Measurements from ENCODE around the gene MACO1. TPM values are rescaled to one million over a fixed set of nuclear protein-coding genes. Genes with fewer than 3 reads are reported as not detected.
A peak's percentile ranks its signal among the peaks of the same experiment; 100 is the strongest.

Gene MACO1
- total and polyA plus RNA-seq, 2 of the 13 experiments (the other 11 are each of a cell fraction or from before 2014, with no cell fraction given): 9.7 to 17.0 TPM

DNA sequence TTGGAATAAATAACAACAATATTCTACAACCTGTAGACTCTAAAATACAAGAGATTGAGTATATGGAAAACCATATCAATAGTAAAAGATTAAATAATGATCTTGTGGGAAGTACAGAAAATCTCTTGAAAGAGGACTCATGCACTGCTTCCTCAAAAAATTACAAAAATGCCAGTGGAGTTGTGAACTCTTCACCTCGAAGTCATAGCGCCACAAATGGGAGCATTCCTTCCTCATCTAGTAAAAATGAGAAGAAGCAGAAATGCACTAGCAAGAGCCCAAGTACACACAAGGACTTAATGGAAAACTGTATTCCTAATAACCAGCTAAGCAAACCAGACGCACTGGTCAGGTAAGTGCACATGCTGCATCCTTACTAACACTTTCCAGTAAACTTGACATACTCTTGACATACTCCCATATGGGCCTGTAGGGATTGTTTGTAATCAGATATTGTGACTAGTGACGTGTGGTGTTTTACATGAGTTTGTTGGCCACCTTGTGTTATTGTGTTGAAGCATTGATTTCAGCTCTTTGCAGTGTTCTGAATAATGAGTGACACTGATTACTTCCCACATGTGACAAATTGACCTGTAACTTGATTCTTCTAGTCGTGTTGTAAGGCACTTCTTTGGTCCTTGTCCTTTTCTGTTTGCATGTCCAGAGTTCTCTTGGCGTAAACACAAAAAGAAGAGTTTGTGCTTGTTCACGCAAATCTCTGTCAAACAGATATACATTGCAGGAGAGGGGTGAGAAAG lies 28.0 kb downstream of the MACO1 start (continued):
- TF ChIP-seq, protein P1, sequence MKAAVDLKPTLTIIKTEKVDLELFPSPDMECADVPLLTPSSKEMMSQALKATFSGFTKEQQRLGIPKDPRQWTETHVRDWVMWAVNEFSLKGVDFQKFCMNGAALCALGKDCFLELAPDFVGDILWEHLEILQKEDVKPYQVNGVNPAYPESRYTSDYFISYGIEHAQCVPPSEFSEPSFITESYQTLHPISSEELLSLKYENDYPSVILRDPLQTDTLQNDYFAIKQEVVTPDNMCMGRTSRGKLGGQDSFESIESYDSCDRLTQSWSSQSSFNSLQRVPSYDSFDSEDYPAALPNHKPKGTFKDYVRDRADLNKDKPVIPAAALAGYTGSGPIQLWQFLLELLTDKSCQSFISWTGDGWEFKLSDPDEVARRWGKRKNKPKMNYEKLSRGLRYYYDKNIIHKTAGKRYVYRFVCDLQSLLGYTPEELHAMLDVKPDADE (CRISPR knock-in tag; IDR thresholded peaks at IDR 0.05): no peak
- TF ChIP-seq RCOR2 (CRISPR knock-in tag; IDR thresholded peaks at IDR 0.05) (0 out of 2 replicates have a peak, but pooled peaks have one; percentile 26), MXI1 (IDR thresholded peaks at IDR 0.05; ENCODE audit: borderline replicate concordance, low read depth, low read length) (peak; percentile 93; the same call in 1 of the 3 replicates), NFATC3 (CRISPR knock-in tag; IDR thresholded peaks at IDR 0.05) (no peak), ZBTB7A (CRISPR knock-in tag; IDR thresholded peaks at IDR 0.05) (no peak), RFX5 (IDR thresholded peaks at IDR 0.05; ENCODE audit: low read depth, low read length) (no peak), RXRA (CRISPR knock-in tag; IDR thresholded peaks at IDR 0.05) (no peak), NR2F6 (IDR thresholded peaks at IDR 0.05) (peak; percentile 43; the same call in 1 of the 2 replicates), NR2F6 (CRISPR knock-in tag; IDR thresholded peaks at IDR 0.05) (peak; percentile 24; the same call in 1 of the 2 replicates), SIX1 (CRISPR knock-in tag; IDR thresholded peaks at IDR 0.05; ENCODE audit: borderline replicate concordance) (peak; percentile 91), ZBTB38 (CRISPR knock-in tag; IDR thresholded peaks at IDR 0.05) (no peak), SOX6 (IDR thresholded peaks at IDR 0.05) (no peak), SOX6 (CRISPR knock-in tag; IDR thresholded peaks at IDR 0.05) (peak; percentile 90), TBP (CRISPR knock-in tag; IDR thresholded peaks at IDR 0.05) (no peak), PCBP2 (optimal IDR thresholded peaks at IDR 0.05; ENCODE audit: low read depth, low read length, poor library complexity, severe bottlenecking) (no peak), GLI4 (CRISPR knock-in tag; IDR thresholded peaks at IDR 0.05; ENCODE audit: borderline replicate concordance) (no peak), SALL1 (CRISPR knock-in tag; IDR thresholded peaks at IDR 0.05) (peak; percentile 55; the same call in 1 of the 2 replicates)
- TF ChIP-seq, protein P2, sequence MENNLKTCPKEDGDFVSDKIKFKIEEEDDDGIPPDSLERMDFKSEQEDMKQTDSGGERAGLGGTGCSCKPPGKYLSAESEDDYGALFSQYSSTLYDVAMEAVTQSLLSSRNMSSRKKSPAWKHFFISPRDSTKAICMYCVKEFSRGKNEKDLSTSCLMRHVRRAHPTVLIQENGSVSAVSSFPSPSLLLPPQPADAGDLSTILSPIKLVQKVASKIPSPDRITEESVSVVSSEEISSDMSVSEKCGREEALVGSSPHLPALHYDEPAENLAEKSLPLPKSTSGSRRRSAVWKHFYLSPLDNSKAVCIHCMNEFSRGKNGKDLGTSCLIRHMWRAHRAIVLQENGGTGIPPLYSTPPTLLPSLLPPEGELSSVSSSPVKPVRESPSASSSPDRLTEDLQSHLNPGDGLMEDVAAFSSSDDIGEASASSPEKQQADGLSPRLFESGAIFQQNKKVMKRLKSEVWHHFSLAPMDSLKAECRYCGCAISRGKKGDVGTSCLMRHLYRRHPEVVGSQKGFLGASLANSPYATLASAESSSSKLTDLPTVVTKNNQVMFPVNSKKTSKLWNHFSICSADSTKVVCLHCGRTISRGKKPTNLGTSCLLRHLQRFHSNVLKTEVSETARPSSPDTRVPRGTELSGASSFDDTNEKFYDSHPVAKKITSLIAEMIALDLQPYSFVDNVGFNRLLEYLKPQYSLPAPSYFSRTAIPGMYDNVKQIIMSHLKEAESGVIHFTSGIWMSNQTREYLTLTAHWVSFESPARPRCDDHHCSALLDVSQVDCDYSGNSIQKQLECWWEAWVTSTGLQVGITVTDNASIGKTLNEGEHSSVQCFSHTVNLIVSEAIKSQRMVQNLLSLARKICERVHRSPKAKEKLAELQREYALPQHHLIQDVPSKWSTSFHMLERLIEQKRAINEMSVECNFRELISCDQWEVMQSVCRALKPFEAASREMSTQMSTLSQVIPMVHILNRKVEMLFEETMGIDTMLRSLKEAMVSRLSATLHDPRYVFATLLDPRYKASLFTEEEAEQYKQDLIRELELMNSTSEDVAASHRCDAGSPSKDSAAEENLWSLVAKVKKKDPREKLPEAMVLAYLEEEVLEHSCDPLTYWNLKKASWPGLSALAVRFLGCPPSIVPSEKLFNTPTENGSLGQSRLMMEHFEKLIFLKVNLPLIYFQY (CRISPR knock-in tag; IDR thresholded peaks at IDR 0.05; ENCODE audit: borderline replicate concordance): no peak
- TF ChIP-seq, protein P3, sequence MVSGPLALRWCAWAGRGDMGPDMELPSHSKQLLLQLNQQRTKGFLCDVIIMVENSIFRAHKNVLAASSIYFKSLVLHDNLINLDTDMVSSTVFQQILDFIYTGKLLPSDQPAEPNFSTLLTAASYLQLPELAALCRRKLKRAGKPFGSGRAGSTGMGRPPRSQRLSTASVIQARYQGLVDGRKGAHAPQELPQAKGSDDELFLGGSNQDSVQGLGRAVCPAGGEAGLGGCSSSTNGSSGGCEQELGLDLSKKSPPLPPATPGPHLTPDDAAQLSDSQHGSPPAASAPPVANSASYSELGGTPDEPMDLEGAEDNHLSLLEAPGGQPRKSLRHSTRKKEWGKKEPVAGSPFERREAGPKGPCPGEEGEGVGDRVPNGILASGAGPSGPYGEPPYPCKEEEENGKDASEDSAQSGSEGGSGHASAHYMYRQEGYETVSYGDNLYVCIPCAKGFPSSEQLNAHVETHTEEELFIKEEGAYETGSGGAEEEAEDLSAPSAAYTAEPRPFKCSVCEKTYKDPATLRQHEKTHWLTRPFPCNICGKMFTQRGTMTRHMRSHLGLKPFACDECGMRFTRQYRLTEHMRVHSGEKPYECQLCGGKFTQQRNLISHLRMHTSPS (CRISPR knock-in tag; IDR thresholded peaks at IDR 0.05; ENCODE audit: low read depth): no peak
- TF ChIP-seq, protein P4, sequence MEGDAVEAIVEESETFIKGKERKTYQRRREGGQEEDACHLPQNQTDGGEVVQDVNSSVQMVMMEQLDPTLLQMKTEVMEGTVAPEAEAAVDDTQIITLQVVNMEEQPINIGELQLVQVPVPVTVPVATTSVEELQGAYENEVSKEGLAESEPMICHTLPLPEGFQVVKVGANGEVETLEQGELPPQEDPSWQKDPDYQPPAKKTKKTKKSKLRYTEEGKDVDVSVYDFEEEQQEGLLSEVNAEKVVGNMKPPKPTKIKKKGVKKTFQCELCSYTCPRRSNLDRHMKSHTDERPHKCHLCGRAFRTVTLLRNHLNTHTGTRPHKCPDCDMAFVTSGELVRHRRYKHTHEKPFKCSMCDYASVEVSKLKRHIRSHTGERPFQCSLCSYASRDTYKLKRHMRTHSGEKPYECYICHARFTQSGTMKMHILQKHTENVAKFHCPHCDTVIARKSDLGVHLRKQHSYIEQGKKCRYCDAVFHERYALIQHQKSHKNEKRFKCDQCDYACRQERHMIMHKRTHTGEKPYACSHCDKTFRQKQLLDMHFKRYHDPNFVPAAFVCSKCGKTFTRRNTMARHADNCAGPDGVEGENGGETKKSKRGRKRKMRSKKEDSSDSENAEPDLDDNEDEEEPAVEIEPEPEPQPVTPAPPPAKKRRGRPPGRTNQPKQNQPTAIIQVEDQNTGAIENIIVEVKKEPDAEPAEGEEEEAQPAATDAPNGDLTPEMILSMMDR (CRISPR knock-in tag; IDR thresholded peaks at IDR 0.05): no peak
- TF ChIP-seq, protein P5, sequence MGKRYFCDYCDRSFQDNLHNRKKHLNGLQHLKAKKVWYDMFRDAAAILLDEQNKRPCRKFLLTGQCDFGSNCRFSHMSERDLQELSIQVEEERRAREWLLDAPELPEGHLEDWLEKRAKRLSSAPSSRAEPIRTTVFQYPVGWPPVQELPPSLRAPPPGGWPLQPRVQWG (CRISPR knock-in tag; IDR thresholded peaks at IDR 0.05; ENCODE audit: borderline replicate concordance, low read depth): no peak

Measured in HepG2 (cell line).